PC-9 (cell line): Measurements from ENCODE around the gene IBA57.
A peak's percentile ranks its signal among the peaks of the same experiment; 100 is the strongest.

ENCODE experiments used
- CTCF ChIP-seq: fragments of 200-600 bp; sonication (generic); conservative IDR thresholded peaks from 2 replicates; pipeline ENCODE4 v1.6.1; 2017; ENCODE audit warnings: mixed run types, antibody characterized with exemption, mild to moderate bottlenecking, moderate library complexity
- EZH2 ChIP-seq: fragments of 200-600 bp; sonication (generic); IDR thresholded peaks from 2 replicates; pipeline ENCODE4 v1.8.0; 2017; ENCODE audit warnings: antibody characterized with exemption, low read depth

GRCh38 chr1:228180271-228180958, 14.8 kb downstream of the IBA57 start:
- peak; percentile 45; the same call in 1 of the 2 replicates for TF ChIP-seq CTCF
- TF ChIP-seq EZH2, result no peak
